PC-3 (cell line): ENCODE data around the gene PGC. TPM values are rescaled to one million over a fixed set of nuclear protein-coding genes. Genes with fewer than 3 reads are reported as not detected.

Source experiments
- ATAC-seq: fragments of 200-7000 bp; cut with Tn5 transposase; 2 replicates; pipeline ENCODE4 v1.9.1; 2020; ENCODE audit warnings: mild to moderate bottlenecking, moderate library complexity
- BruUV-seq: library from RNA; stranded (reverse); fragments of 400-500 nt; replicated peaks from 2 replicates; lab custom pipeline; 2021; lab: Mats Ljungman, UMichigan
- CTCF ChIA-PET: fragments of 300-600 bp; sonication (Branson Sonifier 250); formaldehyde crosslinking; loops from one replicate; lab custom pipeline; 2022; ENCODE audit warnings: antibody characterized with exemption; lab: Charles Lee
- POLR2A ChIA-PET: fragments of 300-600 bp; sonication (Branson Sonifier 250); formaldehyde crosslinking; loops from one replicate; lab custom pipeline; 2022; ENCODE audit warnings: antibody characterized with exemption; ENCODE audit not compliant: unreplicated experiment; lab: Charles Lee
- DNase-seq: peaks from one replicate; pipeline ENCODE4 v3.0.0-alpha.2; 2015
- H2AFZ ChIP-seq: fragments of 300-600 bp; sonication (generic); 2 replicates; pipeline ENCODE4 v1.6.0; 2016; ENCODE audit warnings: antibody characterized with exemption, low read length
- H3F3A ChIP-seq: fragments of 300-600 bp; sonication (generic); one replicate; pipeline ENCODE4 v1.6.0; 2017; ENCODE audit warnings: antibody characterized with exemption, low read length, control low read depth, mild to moderate bottlenecking; ENCODE audit not compliant: unreplicated experiment
- H3K27ac ChIP-seq: fragments of 300-600 bp; sonication (generic); 2 replicates; pipeline ENCODE4 v1.5.1; 2016; ENCODE audit warnings: mild to moderate bottlenecking, low read length
- H3K27me3 ChIP-seq: fragments of 300-600 bp; sonication (generic); 2 replicates; pipeline ENCODE4 v1.6.1; 2016; ENCODE audit warnings: low read length, mixed read lengths
- H3K36me3 ChIP-seq: fragments of 300-600 bp; sonication (generic); 2 replicates; pipeline ENCODE4 v1.6.1; 2016; ENCODE audit warnings: low read depth, mixed run types, low read length, mixed read lengths
- H3K4me1 ChIP-seq: fragments of 300-600 bp; sonication (generic); 2 replicates; pipeline ENCODE4 v1.5.1; 2016; ENCODE audit warnings: low read length; ENCODE audit not compliant: insufficient read depth
- H3K4me2 ChIP-seq: fragments of 300-600 bp; sonication (generic); 2 replicates; pipeline ENCODE4 v1.6.0; 2016; ENCODE audit warnings: low read length
- H3K4me3 ChIP-seq: fragments of 300-600 bp; sonication (generic); 2 replicates; pipeline ENCODE4 v1.5.1; 2016; ENCODE audit warnings: mild to moderate bottlenecking, low read length, mixed read lengths
- H3K79me2 ChIP-seq: fragments of 300-600 bp; sonication (generic); 2 replicates; pipeline ENCODE4 v1.6.1; 2017; ENCODE audit warnings: low read length, mixed read lengths
- H3K9ac ChIP-seq: fragments of 300-600 bp; sonication (generic); 2 replicates; pipeline ENCODE4 v1.6.0; 2016; ENCODE audit warnings: mild to moderate bottlenecking, low read length
- H3K9me2 ChIP-seq: fragments of 300-600 bp; sonication (generic); replicated peaks from 2 replicates; pipeline ENCODE4 v1.6.1; 2016; ENCODE audit warnings: mixed run types, low read length, mixed read lengths
- H3K9me3 ChIP-seq: fragments of 300-600 bp; sonication (generic); 2 replicates; pipeline ENCODE4 v1.6.1; 2016; ENCODE audit warnings: low read length, mixed read lengths
- H4K20me1 ChIP-seq: fragments of 300-600 bp; sonication (generic); 2 replicates; pipeline ENCODE4 v1.6.1; 2016; ENCODE audit warnings: low read length, mixed read lengths
- CTCF ChIP-seq: fragments of 300-600 bp; sonication (generic); conservative IDR thresholded peaks from 2 replicates; pipeline ENCODE4 v1.5.1; 2017; ENCODE audit warnings: antibody characterized with exemption, low read depth, mild to moderate bottlenecking, low read length
- EZH2 ChIP-seq: fragments of 300-600 bp; sonication (generic); IDR thresholded peaks from one replicate; pipeline ENCODE4 v1.6.1; 2017; ENCODE audit warnings: antibody characterized with exemption, mild to moderate bottlenecking, low read length; ENCODE audit not compliant: unreplicated experiment
- EZH2phosphoT487 ChIP-seq: fragments of 300-600 bp; sonication (generic); IDR thresholded peaks from 2 replicates; pipeline ENCODE4 v1.6.1; 2018; ENCODE audit warnings: mild to moderate bottlenecking, antibody characterized with exemption, low read length, borderline replicate concordance
- intact Hi-C: fragments of 100-400 bp; cut with micrococcal nuclease; formaldehyde crosslinking; loops from 2 replicates; pipeline ENCODE4 v1.9.0; 2023
- total RNA-seq: library from RNA; depleted of rRNA; stranded (reverse); fragments of >200 nt; gene quantifications from 2 replicates; pipeline ENCODE4 v1.2.3, GENCODE V29; 2014

PGC gene
- total RNA-seq, 1 experiment from 2014 or later: not detected

DNA sequence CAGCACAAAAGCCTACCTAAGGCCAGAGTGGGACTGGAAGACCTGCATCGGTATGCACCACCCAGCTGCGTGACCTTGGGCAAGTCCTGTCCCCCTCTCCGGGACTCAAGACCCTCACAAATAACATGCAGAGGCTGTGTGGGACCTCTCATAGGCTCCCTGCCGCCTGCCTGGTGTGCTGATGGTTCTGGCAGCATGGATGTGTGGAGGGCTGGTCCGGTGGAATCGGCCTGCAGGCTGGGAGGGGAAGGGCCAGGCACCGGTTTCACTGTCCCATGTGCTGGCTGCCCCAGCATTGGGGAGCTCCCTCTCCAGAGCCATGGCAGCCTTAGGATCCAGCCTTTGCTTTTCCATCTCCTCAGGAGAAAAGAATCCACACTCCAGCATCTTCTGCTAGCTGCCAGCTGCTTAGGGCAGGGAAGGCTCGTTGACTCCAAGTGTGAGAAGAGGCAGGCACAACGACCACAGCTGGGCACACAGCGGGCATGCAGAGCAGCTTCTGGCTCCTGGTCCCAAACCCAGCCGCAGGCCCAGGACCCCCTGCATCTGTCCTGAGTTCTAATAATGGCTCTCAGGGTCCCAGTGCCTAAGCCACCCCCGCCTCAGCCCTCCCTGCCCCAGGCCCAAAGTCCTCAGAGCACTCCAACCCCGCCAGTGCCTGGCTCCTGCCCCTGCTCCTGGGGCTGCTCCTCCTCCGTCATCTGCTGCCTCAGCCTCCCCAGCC lies 44.3 kb downstream of the PGC start:
- ATAC-seq (no peak), DNase-seq (no peak)
- POLR2A ChIA-PET: no interaction called here
- no peak for TF ChIP-seq CTCF
- no peak for TF ChIP-seq EZH2phosphoT487
- no peak for TF ChIP-seq EZH2
- peaks cover 21% of the 10 kb centered on the region for H3K4me1 ChIP-seq
- no peaks in the 10 kb centered on the region for H3K36me3 ChIP-seq
- H2AFZ ChIP-seq: no peak overlapping the region
- no peaks in the 10 kb centered on the region for H3F3A ChIP-seq
- H3K9me3 ChIP-seq: no peaks in the 10 kb centered on the region
- intact Hi-C loops: no loop called here
- no peak overlapping the region for H3K27ac ChIP-seq
- no peaks in the 10 kb centered on the region for H3K9me2 ChIP-seq
- no peaks in the 10 kb centered on the region for H3K27me3 ChIP-seq
- no peak overlapping the region for H3K4me3 ChIP-seq
- CTCF ChIA-PET: no interaction called here
- no peak overlapping the region for H3K4me2 ChIP-seq
- BruUV-seq: no TSS peak
- no peaks in the 10 kb centered on the region for H4K20me1 ChIP-seq
- no peaks in the 10 kb centered on the region for H3K79me2 ChIP-seq
- no peak overlapping the region for H3K9ac ChIP-seq

GRCh38 chr6:41702089-41702745 lies 45.0 kb downstream of the PGC start:
- BruUV-seq: no TSS peak
- no peaks in the 10 kb centered on the region for H3K79me2 ChIP-seq
- ATAC-seq (no peak), DNase-seq (no peak)
- no peak overlapping the region for H2AFZ ChIP-seq
- no peaks in the 10 kb centered on the region for H4K20me1 ChIP-seq
- TF ChIP-seq EZH2phosphoT487 (no peak), EZH2 (no peak), CTCF (no peak)
- no peaks in the 10 kb centered on the region for H3K9me3 ChIP-seq
- intact Hi-C loops: no loop called here
- no peaks in the 10 kb centered on the region for H3K9me2 ChIP-seq
- ChIA-PET POLR2A (interaction anchor here (0.5 kb wide), 1 partner anchor 623 kb away, joined by 4 read pairs; no protein-coding TSS in a partner anchor), CTCF (no interaction called here)
- H3K36me3 ChIP-seq: no peaks in the 10 kb centered on the region
- no peaks in the 10 kb centered on the region for H3K27me3 ChIP-seq
- no peak overlapping the region for H3K27ac ChIP-seq
- H3K4me2 ChIP-seq: no peak overlapping the region
- H3F3A ChIP-seq: no peaks in the 10 kb centered on the region
- peaks cover 21% of the 10 kb centered on the region for H3K4me1 ChIP-seq
- no peak overlapping the region for H3K4me3 ChIP-seq
- no peak overlapping the region for H3K9ac ChIP-seq
